Limb (tissue), 2 donors: ENCODE measurements around the gene TRPV2.

Experiments
- DNase-seq, 2 donors: peaks; one replicate each; pipeline ENCODE4 v3.0.0-alpha.2; 2016; ENCODE audit errors: extremely low spot score in 2 of 2

The TRPV2 gene

DNA sequence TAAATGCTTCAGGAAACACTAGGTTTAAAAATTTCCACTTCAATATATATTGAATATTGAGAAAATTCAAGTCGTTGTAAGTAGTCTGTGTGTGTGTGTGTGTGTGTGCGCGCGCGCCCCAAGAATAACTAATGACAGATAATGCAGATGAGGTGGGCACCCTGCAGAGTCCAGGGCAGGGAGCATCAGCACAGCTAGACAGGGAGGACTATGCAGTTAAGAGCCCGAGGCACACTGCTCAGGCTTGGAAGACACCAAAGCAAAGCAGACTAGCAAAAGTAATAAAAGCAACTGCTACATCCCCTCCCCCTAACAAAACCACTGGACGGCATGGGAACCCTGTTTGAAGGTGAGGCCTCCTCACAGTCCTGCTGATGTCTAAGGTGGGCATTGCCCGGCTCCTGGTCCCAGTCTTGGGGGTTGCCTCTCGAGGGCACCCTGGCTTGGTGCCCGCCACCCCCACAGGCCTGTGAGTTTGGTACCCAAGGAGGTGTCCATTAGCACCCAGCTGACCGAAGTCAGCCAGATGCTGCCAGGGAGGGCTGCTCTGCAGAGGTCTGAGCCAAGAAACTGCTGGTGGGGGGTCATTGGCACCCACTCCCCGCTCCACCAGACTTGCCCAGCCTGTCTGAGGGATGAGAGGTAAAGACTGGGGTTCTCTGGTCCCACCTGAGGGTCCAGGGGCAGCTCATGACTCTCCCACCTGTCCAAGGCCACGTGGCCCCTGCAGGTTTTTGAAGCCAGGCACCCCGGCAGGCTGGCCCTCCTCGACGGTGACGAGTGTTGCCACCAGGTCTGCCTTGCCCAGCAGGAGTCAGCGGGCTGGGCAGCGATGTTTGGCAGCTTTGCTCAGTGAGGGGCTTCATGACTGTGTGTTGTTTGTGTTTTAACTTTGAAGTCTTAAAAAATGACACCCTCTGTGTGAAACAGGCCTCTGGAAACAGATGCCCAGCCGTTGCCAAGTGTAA lies 58.0 kb downstream of the TRPV2 start:
- DNase-seq: no peak

- DNase-seq: no peak
Observed at GRCh38 chr17:16474012-16474725, 58.8 kb downstream of the TRPV2 start.

- DNase-seq: no peak
Observed at GRCh38 chr17:16475179-16475704, 59.9 kb downstream of the TRPV2 start.

GRCh38 chr17:16477255-16477654 lies 61.9 kb downstream of the TRPV2 start:
- no peak for DNase-seq

GRCh38 chr17:16477666-16478065 lies 62.3 kb downstream of the TRPV2 start:
- no peak for DNase-seq

DNA sequence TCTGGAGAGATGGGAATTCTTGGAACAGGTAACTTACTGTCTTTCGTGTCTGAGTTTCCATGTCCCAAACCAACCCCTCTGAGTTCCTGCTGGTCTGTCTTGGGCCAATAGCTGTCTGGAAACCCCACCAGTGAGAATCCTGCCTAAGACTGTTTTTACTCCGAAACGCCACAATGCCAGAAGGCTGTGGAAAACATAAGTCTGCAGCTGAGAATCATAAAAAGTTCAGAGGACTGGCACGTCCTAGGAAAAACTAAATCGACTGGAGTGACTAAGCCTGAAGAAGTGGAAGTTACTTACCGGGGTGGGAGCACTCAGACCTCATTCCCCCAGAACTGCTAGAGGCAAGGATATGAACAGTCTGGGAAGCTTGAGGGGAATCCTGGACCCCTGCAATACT lies 63.3 kb downstream of the TRPV2 start:
- peak in 1 of 2 donors; percentile 51 for DNase-seq

GRCh38 chr17:16479264-16479663 lies 63.9 kb downstream of the TRPV2 start:
- no peak for DNase-seq

GRCh38 chr17:16480995-16481394 lies 65.6 kb downstream of the TRPV2 start:
- DNase-seq: no peak

DNA sequence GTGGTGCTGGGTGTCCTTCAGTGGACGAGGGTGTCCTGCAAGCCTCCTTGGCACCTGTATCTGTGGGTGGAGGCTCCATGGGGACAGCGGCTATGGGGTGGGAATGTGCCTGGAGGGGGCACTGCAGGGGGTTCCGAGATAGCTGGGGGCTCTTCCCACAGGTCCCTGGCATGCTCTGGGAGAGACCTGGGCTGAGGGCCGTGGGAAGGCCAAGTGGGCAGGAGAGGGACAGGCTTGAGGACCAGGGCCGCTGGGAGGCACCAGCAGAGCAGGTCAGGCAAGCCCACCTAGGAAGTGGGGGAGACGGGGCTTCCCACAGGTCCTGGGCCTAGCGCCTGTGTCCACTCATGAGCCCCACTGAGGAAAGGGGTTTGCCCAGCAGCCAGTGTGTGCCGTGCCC lies 66.9 kb downstream of the TRPV2 start:
- DNase-seq: no peak

DNA sequence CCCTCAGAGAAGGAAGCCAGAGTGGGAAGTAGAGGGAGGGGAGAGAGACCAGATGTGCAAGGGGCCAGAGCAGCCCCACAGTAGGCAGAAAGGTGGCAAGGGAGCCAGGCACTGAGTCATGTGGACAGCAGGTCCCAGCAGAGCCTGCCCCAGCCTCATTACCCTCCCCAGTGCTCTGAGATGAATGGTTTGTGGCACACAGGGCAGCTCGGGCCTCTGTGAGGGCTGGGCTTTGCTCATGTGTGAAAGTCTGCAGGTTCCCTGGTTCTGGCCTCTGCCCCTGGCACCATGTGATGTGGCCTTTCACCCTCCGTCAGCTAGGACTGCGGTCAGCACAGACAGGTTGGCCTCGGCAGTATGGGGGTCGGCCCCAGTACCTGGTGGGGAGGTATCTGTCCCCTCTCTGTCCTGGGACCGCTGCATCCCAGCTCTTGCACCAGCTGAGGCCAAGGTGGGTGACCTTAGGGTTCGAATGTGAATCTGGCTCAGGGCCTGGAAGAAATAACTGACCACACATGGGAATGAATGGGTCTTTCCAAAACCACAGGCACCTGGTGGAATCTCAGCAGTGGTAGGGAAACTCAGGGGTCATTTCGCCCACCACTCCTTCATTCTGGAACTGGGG lies 67.8 kb downstream of the TRPV2 start:
- no peak for DNase-seq

DNA sequence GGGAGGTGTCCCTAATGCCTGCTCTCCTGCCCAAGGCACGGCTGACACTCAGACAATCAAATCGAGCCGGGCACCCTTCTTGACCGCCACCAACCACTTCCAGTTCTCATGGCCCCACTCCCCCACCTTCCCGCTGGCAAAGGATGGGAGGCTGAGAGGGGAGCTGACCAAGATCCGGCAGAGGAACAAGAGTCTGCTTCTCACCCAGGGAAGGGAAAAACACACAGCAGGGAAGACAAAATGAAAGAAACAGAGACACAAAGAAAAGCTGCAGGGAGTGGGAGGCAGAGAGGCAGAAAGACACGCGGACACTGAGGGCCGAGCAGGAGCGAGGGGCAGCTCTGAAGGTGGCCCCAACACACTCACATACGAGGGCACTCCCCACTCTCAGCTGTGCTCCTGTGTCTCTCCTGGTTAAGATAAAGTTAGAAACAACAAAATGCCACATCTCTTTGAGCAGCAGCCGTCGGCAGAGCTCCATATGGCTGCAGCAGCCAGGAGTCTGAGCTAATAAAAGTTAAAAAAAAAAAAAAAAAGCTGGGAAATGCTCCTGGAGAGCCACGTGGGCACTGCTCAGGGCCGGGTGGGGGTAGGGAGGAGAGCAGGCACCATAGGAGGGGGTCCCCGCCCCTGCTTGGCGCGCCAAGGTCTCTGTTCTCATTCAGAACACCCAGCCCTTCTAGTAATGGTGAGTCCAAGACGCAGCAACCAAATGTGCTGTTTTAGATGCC lies 69.2 kb downstream of the TRPV2 start:
- no peak for DNase-seq
